Measurements from ENCODE around the gene EPYC.
"Not testable (repeated sequence)": the region's sequence is repeated elsewhere in the genome, so short reads cannot be mapped to it uniquely, and the experiment has no call there.

- TF ChIP-seq POLR2A, CTCF, EP300 (IDR thresholded peaks at IDR 0.05): not testable (repeated sequence)
These were observed 19.4 kb downstream of the EPYC start for GRCh38 chr12:90985331-90985730.
